Measurements from ENCODE around the gene ACSM6.

The ACSM6 gene

DNA sequence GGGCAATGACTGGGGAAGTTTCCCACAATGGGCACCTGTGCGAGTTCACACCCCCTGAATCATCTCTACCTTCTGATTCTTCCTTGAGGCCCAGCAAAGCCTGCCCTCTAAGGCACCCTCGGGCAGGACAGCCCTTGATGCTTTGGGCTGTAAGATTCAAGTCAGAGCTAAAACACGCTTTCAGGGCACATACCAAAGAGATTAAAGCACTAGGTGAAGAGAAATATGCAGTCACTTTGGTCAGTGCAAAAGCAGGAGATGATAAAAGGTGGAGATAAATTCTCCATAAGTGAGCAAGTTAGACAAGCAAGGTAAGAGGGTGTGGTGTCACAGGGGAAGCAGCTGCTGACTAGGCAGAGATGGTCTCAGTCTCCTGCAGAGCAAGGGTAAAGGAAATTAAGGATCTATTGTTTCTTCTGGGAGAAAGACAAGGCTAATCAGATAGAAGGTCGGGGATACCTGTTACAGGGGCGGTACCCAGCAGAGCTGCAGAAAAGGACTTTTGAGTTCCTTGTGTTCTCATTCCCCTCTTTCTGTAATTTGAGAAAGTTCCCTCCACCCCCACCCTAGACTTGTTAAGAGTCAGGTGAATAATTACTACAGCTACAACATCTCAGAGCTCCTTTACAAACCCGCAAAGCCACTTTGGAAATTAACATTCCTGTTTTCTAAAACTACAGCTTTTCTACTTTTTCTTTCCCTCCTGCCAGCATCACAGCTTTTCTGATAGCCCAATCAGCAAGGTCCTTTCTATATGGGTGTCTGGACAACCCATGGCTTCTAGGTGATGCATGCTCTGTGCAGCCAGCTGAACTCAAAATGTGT is 70.4 kb downstream of the ACSM6 start:
- DNase-seq: no peak
- Mint-ChIP-seq H3K4me1 (peaks cover 56% of the 10 kb centered on the region), H3K27ac (peak overlapping the region; percentile 16)

GRCh38 chr10:95265572-95265971 is 71.5 kb downstream of the ACSM6 start:
- peaks cover 55% of the 10 kb centered on the region for H3K4me1 Mint-ChIP-seq
- H3K36me3 Mint-ChIP-seq (ENCODE audit: low read depth): peaks cover 47% of the 10 kb centered on the region
- no peak overlapping the region for H3K27ac Mint-ChIP-seq
- TF ChIP-seq, protein P1, sequence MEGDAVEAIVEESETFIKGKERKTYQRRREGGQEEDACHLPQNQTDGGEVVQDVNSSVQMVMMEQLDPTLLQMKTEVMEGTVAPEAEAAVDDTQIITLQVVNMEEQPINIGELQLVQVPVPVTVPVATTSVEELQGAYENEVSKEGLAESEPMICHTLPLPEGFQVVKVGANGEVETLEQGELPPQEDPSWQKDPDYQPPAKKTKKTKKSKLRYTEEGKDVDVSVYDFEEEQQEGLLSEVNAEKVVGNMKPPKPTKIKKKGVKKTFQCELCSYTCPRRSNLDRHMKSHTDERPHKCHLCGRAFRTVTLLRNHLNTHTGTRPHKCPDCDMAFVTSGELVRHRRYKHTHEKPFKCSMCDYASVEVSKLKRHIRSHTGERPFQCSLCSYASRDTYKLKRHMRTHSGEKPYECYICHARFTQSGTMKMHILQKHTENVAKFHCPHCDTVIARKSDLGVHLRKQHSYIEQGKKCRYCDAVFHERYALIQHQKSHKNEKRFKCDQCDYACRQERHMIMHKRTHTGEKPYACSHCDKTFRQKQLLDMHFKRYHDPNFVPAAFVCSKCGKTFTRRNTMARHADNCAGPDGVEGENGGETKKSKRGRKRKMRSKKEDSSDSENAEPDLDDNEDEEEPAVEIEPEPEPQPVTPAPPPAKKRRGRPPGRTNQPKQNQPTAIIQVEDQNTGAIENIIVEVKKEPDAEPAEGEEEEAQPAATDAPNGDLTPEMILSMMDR (IDR thresholded peaks at IDR 0.05): no peak
- DNase-seq: no peak
- no peaks in the 10 kb centered on the region for H3K27me3 Mint-ChIP-seq (ENCODE audit: low read depth, poor library complexity)
- H3K9me3 Mint-ChIP-seq: no peaks in the 10 kb centered on the region
- no peak overlapping the region for H3K4me3 Mint-ChIP-seq

More for the DNA sequence above, 70.4 kb downstream of the ACSM6 start:
- H3K4me3 Mint-ChIP-seq: no peak overlapping the region
- H3K36me3 Mint-ChIP-seq (ENCODE audit: low read depth): peaks cover 53% of the 10 kb centered on the region
- no peaks in the 10 kb centered on the region for H3K27me3 Mint-ChIP-seq (ENCODE audit: low read depth, poor library complexity)
- TF ChIP-seq, protein P1 (IDR thresholded peaks at IDR 0.05): no peak
- H3K9me3 Mint-ChIP-seq: no peaks in the 10 kb centered on the region

- Mint-ChIP-seq H3K4me1 (peaks cover 44% of the 10 kb centered on the region), H3K27me3 (ENCODE audit: low read depth, poor library complexity) (no peaks in the 10 kb centered on the region), H3K27ac (peak overlapping the region; percentile 75), H3K36me3 (ENCODE audit: low read depth) (peaks cover 37% of the 10 kb centered on the region), H3K4me3 (no peak overlapping the region), H3K9me3 (no peaks in the 10 kb centered on the region)
- DNase-seq: no peak
- TF ChIP-seq, protein P1 (IDR thresholded peaks at IDR 0.05): no peak
Observed at GRCh38 chr10:95266674-95267095, 72.6 kb downstream of the ACSM6 start.

GRCh38 chr10:95267251-95267650 is 73.2 kb downstream of the ACSM6 start:
- Mint-ChIP-seq H3K4me3 (no peak overlapping the region), H3K27me3 (ENCODE audit: low read depth, poor library complexity) (no peaks in the 10 kb centered on the region), H3K27ac (no peak overlapping the region), H3K36me3 (ENCODE audit: low read depth) (peaks cover 37% of the 10 kb centered on the region), H3K9me3 (no peaks in the 10 kb centered on the region), H3K4me1 (peaks cover 41% of the 10 kb centered on the region)
- no peak for DNase-seq
- TF ChIP-seq, protein P1 (IDR thresholded peaks at IDR 0.05): no peak

DNA sequence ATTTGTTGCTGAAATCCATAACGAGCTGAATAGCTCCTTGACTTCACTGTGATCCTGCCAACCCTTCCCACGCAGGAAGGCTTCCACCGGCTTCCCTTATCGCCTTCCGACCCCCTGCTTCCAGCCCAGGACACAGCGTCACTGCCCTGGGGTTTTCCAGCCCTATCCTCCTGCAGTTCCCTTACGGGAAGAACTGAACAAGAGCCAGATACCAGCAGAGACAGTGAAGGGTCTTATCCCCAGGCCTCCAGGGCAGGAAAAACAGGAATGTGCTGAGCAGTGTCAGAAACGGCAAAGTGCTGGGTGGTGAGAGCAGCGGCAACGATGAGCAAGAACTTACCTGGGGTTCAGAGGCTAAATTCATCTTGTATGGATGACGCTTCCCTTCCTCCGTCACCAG is 74.4 kb downstream of the ACSM6 start:
- peak overlapping the region; percentile 87 for H3K27ac Mint-ChIP-seq
- no peaks in the 10 kb centered on the region for H3K27me3 Mint-ChIP-seq (ENCODE audit: low read depth, poor library complexity)
- TF ChIP-seq, protein P1 (IDR thresholded peaks at IDR 0.05): no peak
- H3K36me3 Mint-ChIP-seq (ENCODE audit: low read depth): peaks cover 31% of the 10 kb centered on the region
- no peak overlapping the region for H3K4me3 Mint-ChIP-seq
- no peak for DNase-seq
- H3K9me3 Mint-ChIP-seq: no peaks in the 10 kb centered on the region
- peaks cover 33% of the 10 kb centered on the region for H3K4me1 Mint-ChIP-seq

Measured in nephron progenitor cell (in vitro differentiated cells).